Immature natural killer cell (primary cell): ENCODE measurements around the gene ARMC6. TPM values are rescaled to one million over a fixed set of nuclear protein-coding genes. Genes with fewer than 3 reads are reported as not detected.
A peak's percentile ranks its signal among the peaks of the same experiment; 100 is the strongest.

Experiments
- DNase-seq, 3 donors: peaks; one replicate each; pipeline ENCODE4 v3.0.0; 2022; ENCODE audit warnings: mixed read lengths in 1 of 3
- H3K27ac Mint-ChIP-seq, 6 donors: one replicate each; pipeline ENCODE4 v1.8.0; 2020; ENCODE audit warnings: mixed read lengths in 6 of 6, mild to moderate bottlenecking in 5 of 6, inconsistent platforms in 4 of 6, moderate library complexity in 3 of 6
- H3K27me3 Mint-ChIP-seq, 3 donors: one replicate each; pipeline ENCODE4 v1.8.0; 2020 to 2021; ENCODE audit warnings: low read depth in 3 of 3, mild to moderate bottlenecking in 3 of 3, mixed read lengths in 3 of 3, moderate library complexity in 3 of 3, inconsistent platforms in 1 of 3
- H3K36me3 Mint-ChIP-seq, 3 donors: one replicate each; pipeline ENCODE4 v1.8.0; 2020; ENCODE audit warnings: mixed read lengths in 3 of 3, inconsistent platforms in 2 of 3, mild to moderate bottlenecking in 2 of 3
- H3K4me1 Mint-ChIP-seq, 2 donors: one replicate each; pipeline ENCODE4 v1.8.0; 2020; ENCODE audit warnings: inconsistent platforms in 2 of 2, mild to moderate bottlenecking in 2 of 2, mixed read lengths in 2 of 2, moderate library complexity in 1 of 2
- H3K4me3 Mint-ChIP-seq, 5 donors: one replicate each; pipeline ENCODE4 v1.8.0; 2020; ENCODE audit warnings: mild to moderate bottlenecking in 5 of 5, mixed read lengths in 5 of 5, inconsistent platforms in 3 of 5, moderate library complexity in 3 of 5
- H3K9me3 Mint-ChIP-seq, 6 donors: one replicate each; pipeline ENCODE4 v1.8.0; 2020; ENCODE audit warnings: mild to moderate bottlenecking in 6 of 6, mixed read lengths in 6 of 6, inconsistent platforms in 4 of 6, moderate library complexity in 3 of 6
- polyA plus RNA-seq, 3 donors: library from polyadenylated mRNA; unstranded; fragments of 300-500 nt; fragmentation: Illumina TruSeq; gene quantifications; one replicate each; pipeline ENCODE4 v1.2.3, GENCODE V29; 2021

ARMC6 gene
- polyA plus RNA-seq, 3 donors from 2014 or later = 45.8 to 58.4 (median 49.9) TPM

DNA sequence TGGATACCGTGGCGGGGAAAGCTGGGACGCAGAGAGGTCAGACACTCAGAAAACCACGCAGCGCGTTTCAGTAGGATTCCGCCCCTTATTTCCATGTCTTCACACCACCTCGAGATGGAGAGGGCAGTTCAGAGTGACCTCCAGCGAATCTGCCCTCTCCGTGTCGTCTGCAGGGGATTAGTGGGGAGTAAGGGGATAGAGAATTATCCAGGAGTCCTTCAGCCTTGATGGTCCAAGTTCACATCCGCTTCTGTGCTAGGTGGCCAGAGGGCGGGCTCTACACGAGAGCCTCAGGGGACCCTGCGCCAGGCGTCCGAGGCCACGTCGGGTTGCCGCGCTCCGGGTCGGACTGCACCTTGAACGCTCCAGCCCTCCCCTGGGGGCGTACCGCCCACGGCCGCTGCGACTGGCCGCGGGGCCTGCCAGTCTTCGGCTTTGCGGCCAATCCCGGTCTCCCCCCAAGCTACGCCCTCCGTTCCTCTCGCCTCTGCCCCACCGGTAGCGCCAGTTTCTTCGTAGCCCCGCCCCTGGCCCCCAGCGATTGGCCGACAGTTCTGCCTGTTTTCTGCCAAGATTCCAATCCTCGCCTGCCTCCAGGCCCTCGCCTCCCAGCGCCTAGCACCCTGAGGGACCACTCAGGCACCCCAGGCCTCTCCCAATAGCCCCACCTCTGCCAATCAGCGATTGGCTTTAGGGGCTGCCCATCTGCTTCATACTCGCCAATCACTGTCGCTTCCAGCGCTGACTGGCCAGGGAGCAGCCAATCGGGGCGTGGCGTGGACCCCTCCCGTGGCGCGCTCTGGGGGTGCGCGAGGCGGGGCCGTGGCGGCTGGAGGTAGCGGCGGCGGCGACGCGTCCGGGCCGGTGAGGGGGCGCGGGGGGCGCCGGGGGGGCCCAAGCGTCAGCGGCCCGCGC is 30.0 kb downstream of the ARMC6 start, which contains the start of gene SLC25A42:
TSS of gene SLC25A42 (plus strand) at position 812 of the 915 bp plus-strand sequence. CDS start 32,131 bp downstream, outside the sequence.
- Mint-ChIP-seq H3K27me3 (peaks cover 0 to 6% (median 2%) of the 10 kb centered on the region in 3 donors), H3K36me3 (no peaks in the 10 kb centered on the region), H3K27ac (peak within 1 kb of the TSS; percentile 70 to 95 (median 88)), H3K9me3 (no peaks in the 10 kb centered on the region), H3K4me1 (peaks cover 38 to 46% of the 10 kb centered on the region in 2 donors), H3K4me3 (peak within 1 kb of the TSS; percentile 80 to 91 (median 86))
- peak; percentile 100 for DNase-seq

DNA sequence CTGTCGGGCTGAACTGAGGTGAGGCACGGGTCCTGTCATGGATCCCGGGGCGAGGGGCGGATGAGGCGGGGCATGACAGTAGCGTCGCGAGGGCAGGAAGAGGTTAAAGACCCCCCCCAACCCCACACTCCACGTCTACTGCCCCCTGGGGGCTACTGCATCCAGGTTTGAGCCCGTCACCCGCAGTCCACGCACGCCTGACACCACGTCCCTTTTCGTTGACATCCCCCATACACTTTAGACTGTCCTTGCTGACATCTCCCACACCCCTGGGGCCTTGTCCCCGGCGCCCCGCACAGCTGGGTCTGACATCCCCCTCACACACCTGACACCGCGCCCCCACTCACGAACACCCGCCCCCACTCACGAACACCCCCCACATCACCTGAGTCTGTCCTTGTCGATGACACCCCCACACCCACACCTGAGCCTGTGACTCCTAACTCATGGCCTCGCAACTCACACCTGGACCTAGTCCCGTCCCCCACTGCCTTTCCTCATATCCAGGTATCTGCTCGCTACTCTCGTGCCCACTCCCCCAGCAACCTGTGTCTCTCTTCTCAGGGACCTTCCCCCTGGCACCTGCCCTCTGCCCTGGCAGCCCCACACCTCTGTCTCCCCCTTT is 30.8 kb downstream of the ARMC6 start:
- Mint-ChIP-seq H3K4me1 (peaks cover 44 to 52% of the 10 kb centered on the region in 2 donors), H3K27me3 (peaks cover 0 to 7% (median 2%) of the 10 kb centered on the region in 3 donors), H3K9me3 (no peaks in the 10 kb centered on the region), H3K36me3 (no peaks in the 10 kb centered on the region), H3K27ac (peak overlapping the region; percentile 64 to 95 (median 84)), H3K4me3 (peak overlapping the region; percentile 80 to 91 (median 86))
- DNase-seq = no peak

DNA sequence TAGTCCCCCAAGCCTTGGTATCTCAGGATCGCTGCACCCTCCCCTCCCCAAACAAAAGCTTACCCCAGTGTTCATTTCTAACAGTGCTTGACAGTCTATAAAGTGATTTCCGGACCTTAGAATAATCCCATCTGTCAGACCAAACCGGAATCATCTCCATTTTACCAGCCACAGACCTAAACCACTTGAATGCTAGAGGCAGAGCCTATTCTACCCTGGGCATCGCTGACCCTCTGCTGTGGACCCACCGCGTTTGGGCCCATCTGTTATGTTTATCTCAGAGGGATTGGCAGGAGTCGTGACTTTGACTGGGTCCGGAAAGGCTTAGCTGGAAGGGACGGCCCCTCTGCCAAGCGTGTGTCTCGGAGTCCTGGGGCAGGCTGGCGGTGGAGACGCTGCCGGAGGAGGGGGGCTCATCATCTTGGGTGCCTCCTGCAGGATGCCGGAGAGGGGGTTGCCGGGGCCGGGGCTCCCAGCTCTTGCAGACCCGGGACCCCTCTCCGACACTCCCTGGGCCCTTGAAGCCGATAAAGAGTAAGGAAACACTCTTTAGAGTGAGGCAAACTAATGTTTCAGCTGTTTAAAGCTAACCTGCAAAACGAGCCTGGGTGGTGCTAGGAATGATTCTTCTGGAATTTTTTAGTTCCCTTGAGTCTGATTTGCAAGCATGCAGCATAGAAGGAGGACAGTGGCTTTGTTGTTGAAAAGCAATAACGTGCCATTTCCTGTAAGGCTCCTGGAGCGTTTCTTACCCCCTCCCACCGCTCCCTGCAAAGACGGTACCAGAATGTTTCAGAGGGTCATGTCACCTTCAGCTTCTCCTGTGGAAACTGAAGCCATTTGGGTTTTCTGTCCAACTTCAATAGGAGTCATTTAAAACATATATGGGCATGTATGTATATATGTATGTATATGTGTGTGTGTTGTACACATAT is 31.7 kb downstream of the ARMC6 start:
- DNase-seq = peak; percentile 48 to 53 (median 49)
- H3K27ac Mint-ChIP-seq = peak overlapping the region; percentile 70 to 95 (median 86)
- H3K27me3 Mint-ChIP-seq = peaks cover 0 to 7% (median 2%) of the 10 kb centered on the region in 3 donors
- H3K4me3 Mint-ChIP-seq = peak overlapping the region; percentile 80 to 91 (median 86)
- peaks cover 51 to 58% of the 10 kb centered on the region in 2 donors for H3K4me1 Mint-ChIP-seq
- H3K36me3 Mint-ChIP-seq = no peaks in the 10 kb centered on the region
- H3K9me3 Mint-ChIP-seq = no peaks in the 10 kb centered on the region

DNA sequence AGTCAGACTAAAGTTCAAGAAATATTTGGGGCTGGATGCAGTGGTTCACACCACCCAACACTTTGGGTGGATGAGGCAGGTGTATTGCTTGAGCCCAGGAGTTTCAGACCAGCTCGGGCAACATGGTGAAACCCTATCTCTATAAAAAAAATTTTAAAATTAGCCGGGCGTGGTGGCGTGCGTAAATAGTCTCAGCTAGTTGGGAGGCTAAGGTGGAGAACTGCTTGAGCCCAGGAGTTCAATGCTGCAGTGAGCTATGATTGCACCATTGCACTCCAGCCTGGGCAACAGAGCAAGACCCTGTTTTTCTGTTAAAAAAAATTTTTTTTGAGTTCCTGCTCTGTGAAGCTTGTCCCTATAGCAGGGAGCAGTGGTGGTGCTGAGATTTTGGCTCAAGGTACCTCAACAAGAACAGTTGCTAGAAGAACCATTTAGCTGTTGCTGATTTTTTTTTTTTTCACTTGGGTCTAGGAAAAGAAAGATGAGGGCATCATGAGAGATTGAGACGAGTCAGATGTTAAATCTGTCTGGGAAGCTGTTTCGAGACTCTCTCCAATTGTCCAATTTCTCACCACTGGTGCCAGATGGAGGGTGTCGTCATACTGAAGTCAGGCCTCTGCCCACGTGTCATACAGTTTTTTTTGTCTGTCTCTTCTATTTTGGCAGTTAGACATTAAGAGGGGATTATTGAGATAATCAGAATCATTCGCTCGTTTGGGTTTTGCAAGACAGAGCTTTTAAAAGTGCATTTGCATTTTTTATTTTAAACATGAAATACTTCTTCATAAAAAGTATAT is 34.1 kb downstream of the ARMC6 start:
- H3K4me3 Mint-ChIP-seq = peak overlapping the region; percentile 50 to 80 (median 76)
- peaks cover 62 to 67% of the 10 kb centered on the region in 2 donors for H3K4me1 Mint-ChIP-seq
- no peaks in the 10 kb centered on the region for H3K36me3 Mint-ChIP-seq
- H3K27ac Mint-ChIP-seq = peak overlapping the region; percentile 67 to 91 (median 83)
- no peak for DNase-seq
- peaks cover 0 to 7% (median 2%) of the 10 kb centered on the region in 3 donors for H3K27me3 Mint-ChIP-seq
- no peaks in the 10 kb centered on the region for H3K9me3 Mint-ChIP-seq

DNA sequence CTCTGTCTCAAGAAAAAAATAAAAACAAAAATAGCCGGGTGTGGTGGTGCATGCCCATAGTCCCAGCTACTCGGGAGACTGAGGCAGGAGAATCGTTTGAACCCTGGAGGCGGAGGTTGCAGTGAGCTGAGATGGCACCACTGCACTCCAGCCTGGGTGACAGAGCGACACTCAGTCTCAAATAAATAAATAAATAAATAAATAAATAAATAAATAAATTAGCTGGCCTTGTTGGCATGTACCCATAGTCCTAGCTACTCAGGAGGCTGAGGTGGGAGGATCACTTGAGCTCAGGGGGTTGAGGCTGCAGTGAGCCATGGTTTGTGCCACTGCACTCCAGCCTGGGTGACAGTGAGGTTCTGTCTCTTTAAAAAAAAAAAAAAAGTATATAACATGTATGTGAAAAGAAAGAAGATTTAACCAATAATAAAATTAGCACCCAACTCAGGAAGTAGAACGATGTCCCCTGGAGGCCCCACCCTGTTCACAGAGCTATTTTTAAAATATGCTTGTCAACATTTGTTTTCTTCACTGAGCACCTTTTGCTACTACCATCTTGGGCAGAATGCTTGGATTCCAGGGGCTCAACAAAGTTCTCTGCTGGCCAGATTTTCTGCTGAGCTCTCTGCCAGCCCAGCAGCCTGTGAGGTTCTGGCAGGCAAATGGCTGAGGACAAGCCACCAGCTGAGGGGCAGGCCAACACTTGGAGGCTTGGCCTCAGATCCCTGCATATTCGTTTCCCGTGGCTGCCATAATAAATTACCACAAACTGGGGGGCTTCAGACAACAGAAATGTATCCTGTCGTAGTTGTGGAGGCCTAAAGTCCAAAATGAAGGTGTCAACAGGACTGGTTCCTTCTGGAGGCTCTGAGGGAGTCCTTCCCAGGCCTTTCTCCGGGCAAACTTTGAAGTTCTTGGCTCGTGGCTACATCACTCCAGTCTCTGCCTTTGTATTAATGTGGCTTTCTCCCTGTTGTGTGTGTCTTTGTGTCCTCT is 35.6 kb downstream of the ARMC6 start:
- Mint-ChIP-seq H3K27me3 (peaks cover 0 to 2% (median 1%) of the 10 kb centered on the region in 3 donors), H3K9me3 (no peaks in the 10 kb centered on the region), H3K4me1 (peaks cover 70 to 73% of the 10 kb centered on the region in 2 donors), H3K36me3 (peaks cover 0 to 5% (median 0%) of the 10 kb centered on the region in 3 donors), H3K4me3 (peak overlapping the region; percentile 71 to 80 (median 77)), H3K27ac (peak overlapping the region; percentile 87 to 94 (median 90))
- peak; percentile 25 to 47 (median 36) for DNase-seq

DNA sequence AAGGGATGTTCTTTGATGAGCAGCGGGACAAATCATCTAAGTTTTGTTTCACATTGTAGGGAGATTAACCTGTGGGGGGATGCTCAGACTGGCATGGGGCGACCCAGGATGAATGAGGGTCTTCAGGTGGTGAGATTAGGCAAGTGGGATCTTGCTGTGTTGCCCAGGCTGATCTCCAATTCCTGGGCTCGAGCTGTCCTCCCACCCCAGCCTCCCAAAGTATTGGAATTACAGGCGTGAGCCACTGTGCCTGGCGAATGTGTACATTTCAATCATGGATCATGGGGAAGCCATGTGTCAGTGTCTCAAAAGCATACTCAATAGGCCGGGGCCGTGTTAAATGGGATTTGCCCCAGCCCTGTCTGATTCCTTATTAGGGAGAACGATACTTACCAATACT is 38.5 kb downstream of the ARMC6 start:
- H3K9me3 Mint-ChIP-seq = no peaks in the 10 kb centered on the region
- peaks cover 56 to 61% of the 10 kb centered on the region in 2 donors for H3K4me1 Mint-ChIP-seq
- H3K27me3 Mint-ChIP-seq = peaks cover 0 to 3% (median 0%) of the 10 kb centered on the region in 3 donors
- peaks cover 0 to 5% (median 3%) of the 10 kb centered on the region in 3 donors for H3K36me3 Mint-ChIP-seq
- DNase-seq = no peak
- H3K27ac Mint-ChIP-seq = no peak overlapping the region
- H3K4me3 Mint-ChIP-seq = no peak overlapping the region

DNA sequence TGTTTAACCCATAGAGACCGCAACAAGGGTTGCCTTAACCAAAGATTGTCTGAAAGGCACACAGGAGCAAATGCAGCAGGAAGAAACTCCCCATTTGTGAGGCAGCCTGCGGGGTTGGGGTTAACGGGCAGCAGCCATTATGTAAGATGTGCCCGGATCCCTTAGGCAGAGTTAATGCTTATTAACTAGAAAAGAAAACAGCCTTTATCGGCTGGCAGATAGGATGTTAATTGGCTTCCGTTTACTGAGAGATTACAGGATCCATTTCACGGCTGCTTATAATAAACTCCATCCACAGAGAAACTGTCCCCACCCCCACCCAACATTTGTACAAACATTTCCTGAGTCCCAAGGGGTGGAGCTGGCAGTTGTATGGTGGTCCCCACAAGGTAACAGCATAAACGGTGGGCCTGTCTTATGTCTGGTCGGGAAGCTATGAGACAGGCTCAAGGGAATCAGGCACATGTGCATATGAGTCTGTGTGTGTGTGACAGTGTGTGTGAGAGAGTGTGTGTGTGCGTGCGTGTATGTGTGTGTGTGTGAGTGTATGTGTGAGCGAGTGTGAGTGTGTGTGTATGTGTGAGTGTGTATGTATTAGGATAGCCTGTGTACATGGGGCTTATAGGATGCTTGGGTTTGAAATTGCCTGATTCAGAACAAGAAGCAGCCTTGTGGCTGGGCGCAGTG is 40.9 kb downstream of the ARMC6 start:
- peaks cover 48 to 63% of the 10 kb centered on the region in 2 donors for H3K4me1 Mint-ChIP-seq
- H3K27ac Mint-ChIP-seq = peak overlapping the region in 5 of 6 donors; percentile 0 to 69 (median 26)
- no peak for DNase-seq
- no peak overlapping the region for H3K4me3 Mint-ChIP-seq
- peaks cover 0 to 2% (median 0%) of the 10 kb centered on the region in 3 donors for H3K27me3 Mint-ChIP-seq
- peaks cover 0 to 12% (median 6%) of the 10 kb centered on the region in 3 donors for H3K36me3 Mint-ChIP-seq
- H3K9me3 Mint-ChIP-seq = no peaks in the 10 kb centered on the region

DNA sequence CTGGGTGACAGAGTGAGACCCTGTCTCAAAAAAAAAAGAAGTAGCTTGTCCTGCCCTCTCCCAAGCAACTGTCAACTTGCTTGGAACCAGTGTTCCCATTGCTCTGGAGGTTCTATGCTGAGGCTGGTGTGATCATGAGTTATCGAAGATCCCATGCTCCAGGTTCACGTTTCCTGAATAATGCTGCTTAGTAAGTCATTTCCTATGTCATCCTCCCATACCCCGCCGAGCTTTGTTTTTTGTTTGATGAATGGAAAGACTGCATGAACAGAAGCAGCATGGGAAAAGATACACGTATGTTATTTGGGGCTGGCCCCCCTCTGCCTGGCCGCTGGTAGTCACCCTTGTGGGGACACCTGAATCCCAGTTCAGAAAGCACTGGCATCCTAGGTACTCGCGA is 41.7 kb downstream of the ARMC6 start:
- Mint-ChIP-seq H3K36me3 (peaks cover 0 to 12% (median 6%) of the 10 kb centered on the region in 3 donors), H3K4me3 (no peak overlapping the region), H3K9me3 (no peaks in the 10 kb centered on the region), H3K27ac (peak overlapping the region in 2 of 6 donors; percentile 2 to 36), H3K27me3 (peaks cover 0 to 2% (median 0%) of the 10 kb centered on the region in 3 donors), H3K4me1 (peaks cover 50 to 65% of the 10 kb centered on the region in 2 donors)
- no peak for DNase-seq

DNA sequence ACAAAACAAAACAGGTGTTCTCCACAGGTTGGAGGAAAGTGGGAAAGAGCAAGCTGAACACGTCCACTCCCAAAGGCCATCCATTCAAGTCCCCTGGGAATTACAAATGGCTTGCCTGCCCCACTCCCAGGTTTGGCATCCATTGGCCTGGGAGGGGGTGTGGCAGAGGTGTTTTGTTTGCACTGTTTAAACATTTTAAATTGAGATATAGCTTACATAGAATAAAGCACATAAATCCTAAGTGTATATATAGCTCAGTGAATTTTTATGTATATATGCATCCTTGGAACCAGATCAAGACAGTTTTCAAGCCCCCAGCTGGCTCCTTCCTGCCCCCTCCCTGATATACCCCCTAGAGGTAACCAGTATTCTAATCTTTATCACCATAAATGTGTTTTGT is 43.1 kb downstream of the ARMC6 start:
- Mint-ChIP-seq H3K27ac (no peak overlapping the region), H3K27me3 (peaks cover 0 to 2% (median 0%) of the 10 kb centered on the region in 3 donors), H3K9me3 (no peaks in the 10 kb centered on the region), H3K4me1 (peaks cover 45 to 60% of the 10 kb centered on the region in 2 donors), H3K4me3 (no peak overlapping the region), H3K36me3 (peaks cover 0 to 12% (median 6%) of the 10 kb centered on the region in 3 donors)
- no peak for DNase-seq

DNA sequence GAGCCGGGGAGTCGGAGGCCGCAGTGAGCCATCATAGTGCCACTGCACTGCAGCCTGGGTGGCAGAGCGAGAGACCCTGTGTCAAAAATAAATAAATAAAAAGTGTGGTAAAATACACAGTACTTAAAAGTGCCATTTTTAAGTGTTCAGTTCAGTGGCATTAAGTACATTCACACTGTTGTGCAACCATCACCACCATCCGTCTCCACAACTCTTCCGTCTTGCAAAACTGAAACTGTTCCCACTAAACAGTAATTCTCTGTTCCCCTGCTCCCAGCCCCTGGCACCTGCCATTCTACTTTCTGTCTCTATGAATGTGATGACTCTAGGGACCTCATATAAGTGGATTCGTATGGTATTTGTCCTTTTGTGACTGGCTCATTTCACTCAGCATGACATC is 43.7 kb downstream of the ARMC6 start:
- no peak for DNase-seq
- Mint-ChIP-seq H3K27ac (no peak overlapping the region), H3K4me1 (peaks cover 45 to 62% of the 10 kb centered on the region in 2 donors), H3K27me3 (peaks cover 0 to 2% (median 1%) of the 10 kb centered on the region in 3 donors), H3K36me3 (peaks cover 0 to 12% (median 6%) of the 10 kb centered on the region in 3 donors), H3K9me3 (no peaks in the 10 kb centered on the region), H3K4me3 (no peak overlapping the region)

DNA sequence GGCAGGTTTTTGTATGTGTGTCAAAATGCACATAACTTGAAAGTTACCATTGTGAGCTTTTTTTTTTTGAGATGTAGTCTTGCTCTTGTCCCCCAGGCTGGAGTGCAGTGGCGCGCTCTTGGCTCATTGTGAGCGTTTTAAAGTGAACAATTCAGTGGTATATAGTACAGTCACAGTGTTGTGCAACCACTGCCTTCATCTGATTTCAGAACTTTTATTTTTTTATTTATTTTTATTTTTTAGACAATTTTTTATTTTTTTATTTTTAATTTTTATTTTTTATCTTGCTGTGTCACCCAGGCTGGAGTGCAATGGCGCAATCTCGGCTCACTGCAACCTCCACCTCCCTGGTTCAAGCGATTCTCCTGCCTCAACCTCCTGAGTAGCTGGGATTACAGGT is 45.4 kb downstream of the ARMC6 start:
- Mint-ChIP-seq H3K27me3 (peaks cover 0 to 2% (median 1%) of the 10 kb centered on the region in 3 donors), H3K4me1 (peaks cover 38 to 56% of the 10 kb centered on the region in 2 donors), H3K4me3 (no peak overlapping the region), H3K9me3 (no peaks in the 10 kb centered on the region), H3K36me3 (peaks cover 0 to 6% (median 6%) of the 10 kb centered on the region in 3 donors), H3K27ac (no peak overlapping the region)
- DNase-seq = no peak
